CD4-positive, alpha-beta T cell treated with Interleukin-10 for 1 hour (primary cell): Measurements from ENCODE around the gene GPR26.
"Not testable (repeated sequence)": the region's sequence is repeated elsewhere in the genome, so short reads cannot be mapped to it uniquely, and the experiment has no call there.

Experiments used
- DNase-seq: peaks from one replicate; pipeline ENCODE4 v3.0.0-alpha.2; 2020

GPR26 gene

GRCh38 chr10:123718544-123719060 lies 52.4 kb downstream of the GPR26 start:
- DNase-seq, result no peak

GRCh38 chr10:123720536-123720935 lies 54.4 kb downstream of the GPR26 start:
- DNase-seq, result no peak

- DNase-seq, result no peak
These were observed 55.4 kb downstream of the GPR26 start for GRCh38 chr10:123721441-123722049.

GRCh38 chr10:123722351-123722750 lies 56.2 kb downstream of the GPR26 start:
- no peak for DNase-seq

GRCh38 chr10:123724747-123725146 lies 58.6 kb downstream of the GPR26 start:
- DNase-seq, result no peak

- DNase-seq, result no peak
These were observed 60.2 kb downstream of the GPR26 start for GRCh38 chr10:123726381-123726780.

GRCh38 chr10:123726836-123727235 lies 60.7 kb downstream of the GPR26 start:
- no peak for DNase-seq

GRCh38 chr10:123729523-123729922 lies 63.4 kb downstream of the GPR26 start:
- DNase-seq, result no peak

GRCh38 chr10:123736917-123737316 lies 70.8 kb downstream of the GPR26 start:
- DNase-seq, result not testable (repeated sequence)

- no peak for DNase-seq
These were observed 75.0 kb downstream of the GPR26 start for GRCh38 chr10:123741146-123741545.

- DNase-seq, result no peak
These were observed 75.6 kb downstream of the GPR26 start for GRCh38 chr10:123741711-123742110.

GRCh38 chr10:123742751-123743440 lies 76.7 kb downstream of the GPR26 start:
- no peak for DNase-seq

- no peak for DNase-seq
These were observed 77.5 kb downstream of the GPR26 start for GRCh38 chr10:123743441-123744223.

- DNase-seq, result no peak
These were observed 78.0 kb downstream of the GPR26 start for GRCh38 chr10:123744224-123744536.
